HG03378 (cell line): Measurements from ENCODE around the gene RNF32.
"Not testable (repeated sequence)": the region's sequence is repeated elsewhere in the genome, so short reads cannot be mapped to it uniquely, and the experiment has no call there.

ENCODE experiments used
- ATAC-seq: cut with Tn5 transposase; IDR thresholded peaks from one replicate; pipeline ENCODE4 v1.9.1; 2021; ENCODE audit warnings: mild to moderate bottlenecking, moderate library complexity; ENCODE audit not compliant: unreplicated experiment

RNF32 gene

GRCh38 chr7:156669035-156669828 lies 28.7 kb downstream of the RNF32 start:
- no peak for ATAC-seq

- ATAC-seq = no peak
Observed at GRCh38 chr7:156673454-156673853, 32.9 kb downstream of the RNF32 start.

GRCh38 chr7:156673902-156674301 lies 33.3 kb downstream of the RNF32 start:
- ATAC-seq = no peak

GRCh38 chr7:156675721-156676120 lies 35.1 kb downstream of the RNF32 start:
- ATAC-seq = no peak

- ATAC-seq = no peak
Observed at GRCh38 chr7:156676263-156676662, 35.7 kb downstream of the RNF32 start.

GRCh38 chr7:156677374-156678054 lies 36.9 kb downstream of the RNF32 start:
- ATAC-seq = no peak

GRCh38 chr7:156680281-156680680 lies 39.7 kb downstream of the RNF32 start:
- no peak for ATAC-seq

GRCh38 chr7:156682928-156683327 lies 42.4 kb downstream of the RNF32 start:
- no peak for ATAC-seq

GRCh38 chr7:156684251-156684650 lies 43.7 kb downstream of the RNF32 start:
- ATAC-seq = no peak

GRCh38 chr7:156684661-156685060 lies 44.1 kb downstream of the RNF32 start:
- ATAC-seq = no peak

GRCh38 chr7:156691764-156692163 lies 51.2 kb downstream of the RNF32 start:
- no peak for ATAC-seq

- no peak for ATAC-seq
Observed at GRCh38 chr7:156692849-156693248, 52.3 kb downstream of the RNF32 start.

- ATAC-seq = no peak
Observed at GRCh38 chr7:156693627-156694026, 53.1 kb downstream of the RNF32 start.

GRCh38 chr7:156697283-156697682 lies 56.7 kb downstream of the RNF32 start:
- ATAC-seq = not testable (repeated sequence)

GRCh38 chr7:156698512-156698911 lies 57.9 kb downstream of the RNF32 start:
- ATAC-seq = not testable (repeated sequence)

- not testable (repeated sequence) for ATAC-seq
Observed at GRCh38 chr7:156701787-156702186, 61.2 kb downstream of the RNF32 start.

- no peak for ATAC-seq
Observed at GRCh38 chr7:156702399-156702798, 61.8 kb downstream of the RNF32 start.

GRCh38 chr7:156703209-156703608 lies 62.6 kb downstream of the RNF32 start:
- no peak for ATAC-seq

- ATAC-seq = peak; percentile 58
Observed at GRCh38 chr7:156703773-156704482, 63.4 kb downstream of the RNF32 start.

- ATAC-seq = no peak
Observed at GRCh38 chr7:156722043-156722826, 81.7 kb downstream of the RNF32 start.

- ATAC-seq = no peak
Observed at GRCh38 chr7:156725073-156725472, 84.5 kb downstream of the RNF32 start.
